WTC11 (cell line): ENCODE data around the gene UPF3A.

Source experiments
- CTCF ChIP-seq: fragments of 200-600 bp; IDR thresholded peaks from 2 replicates; pipeline ENCODE4 v1.8.0; 2022; ENCODE audit warnings: antibody characterized with exemption
- FOXP1 ChIP-seq: sonication (generic); formaldehyde crosslinking; IDR thresholded peaks from 2 replicates; pipeline ENCODE4 v1.8.0; 2022; ENCODE audit warnings: missing genetic modification reagents, mild to moderate bottlenecking, moderate library complexity, borderline replicate concordance
- JUN ChIP-seq: sonication (generic); formaldehyde crosslinking; IDR thresholded peaks from 2 replicates; pipeline ENCODE4 v1.8.0; 2023; ENCODE audit warnings: mild to moderate bottlenecking, missing genetic modification reagents
- NR2C2 ChIP-seq: sonication (generic); formaldehyde crosslinking; IDR thresholded peaks from 2 replicates; pipeline ENCODE4 v1.8.0; 2022; ENCODE audit warnings: mild to moderate bottlenecking, missing genetic modification reagents

DNA sequence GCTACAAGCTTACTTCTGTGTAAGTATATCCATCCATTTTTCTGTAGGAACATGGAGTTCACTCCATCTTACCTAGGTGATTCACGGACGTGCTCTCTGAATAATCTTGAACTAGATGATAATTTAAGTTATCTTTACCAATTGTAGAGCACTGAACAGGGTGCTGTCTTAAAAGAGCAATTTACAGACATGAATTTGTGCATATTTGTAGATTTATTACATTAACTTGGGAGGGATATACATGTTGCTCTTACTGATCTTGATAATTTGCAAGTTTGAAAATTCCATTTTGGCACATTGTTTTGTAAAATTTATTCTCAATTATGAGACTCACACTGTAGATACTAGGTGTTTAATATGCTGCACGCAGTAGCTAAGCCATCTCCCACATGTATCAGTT is 37.4 kb upstream of the UPF3A start:
- TF ChIP-seq FOXP1 (no peak), NR2C2 (CRISPR knock-in tag) (no peak), JUN (CRISPR knock-in tag) (no peak), CTCF (no peak)
